Measurements from ENCODE around the gene CYP2A6.
"Not testable (repeated sequence)": the region's sequence is repeated elsewhere in the genome, so short reads cannot be mapped to it uniquely, and the experiment has no call there.

CYP2A6 gene

GRCh38 chr19:40838477-40838876 lies 11.8 kb downstream of the CYP2A6 start:
- not testable (repeated sequence) for H3K4me3 ChIP-seq (ENCODE audit: control insufficient read depth, low read depth, low read length); DNase-seq (ENCODE audit: low read depth)

GRCh38 chr19:40836754-40837429 lies 13.4 kb downstream of the CYP2A6 start:
- H3K4me3 ChIP-seq (ENCODE audit: control insufficient read depth, low read depth, low read length): no peak overlapping the region
- no peak for DNase-seq (ENCODE audit: low read depth)
- TF ChIP-seq CTCF (conservative IDR thresholded peaks at IDR 0.05; ENCODE audit: control insufficient read depth, insufficient read depth, low read depth, low read length): no peak

GRCh38 chr19:40833728-40834533 lies 16.3 kb downstream of the CYP2A6 start:
- H3K4me3 ChIP-seq (ENCODE audit: control insufficient read depth, low read depth, low read length); DNase-seq (ENCODE audit: low read depth): not testable (repeated sequence)

- H3K4me3 ChIP-seq (ENCODE audit: control insufficient read depth, low read depth, low read length); DNase-seq (ENCODE audit: low read depth): not testable (repeated sequence)
Observed at GRCh38 chr19:40832431-40832790, 17.8 kb downstream of the CYP2A6 start.

GRCh38 chr19:40831502-40832430 lies 18.5 kb downstream of the CYP2A6 start:
- DNase-seq (ENCODE audit: low read depth): peak; percentile 99
- no peak overlapping the region for H3K4me3 ChIP-seq (ENCODE audit: control insufficient read depth, low read depth, low read length)
- no peak for TF ChIP-seq CTCF (conservative IDR thresholded peaks at IDR 0.05; ENCODE audit: control insufficient read depth, insufficient read depth, low read depth, low read length)

GRCh38 chr19:40830741-40831140 lies 19.5 kb downstream of the CYP2A6 start:
- DNase-seq (ENCODE audit: low read depth); H3K4me3 ChIP-seq (ENCODE audit: control insufficient read depth, low read depth, low read length): not testable (repeated sequence)

GRCh38 chr19:40829205-40829604 lies 21.0 kb downstream of the CYP2A6 start:
- TF ChIP-seq CTCF (conservative IDR thresholded peaks at IDR 0.05; ENCODE audit: control insufficient read depth, insufficient read depth, low read depth, low read length): no peak
- DNase-seq (ENCODE audit: low read depth): no peak
- H3K4me3 ChIP-seq (ENCODE audit: control insufficient read depth, low read depth, low read length): no peak overlapping the region

GRCh38 chr19:40827386-40828247 lies 22.6 kb downstream of the CYP2A6 start:
- no peak overlapping the region for H3K4me3 ChIP-seq (ENCODE audit: control insufficient read depth, low read depth, low read length)
- TF ChIP-seq CTCF (conservative IDR thresholded peaks at IDR 0.05; ENCODE audit: control insufficient read depth, insufficient read depth, low read depth, low read length): no peak
- no peak for DNase-seq (ENCODE audit: low read depth)

GRCh38 chr19:40826699-40827385 lies 23.4 kb downstream of the CYP2A6 start:
- H3K4me3 ChIP-seq (ENCODE audit: control insufficient read depth, low read depth, low read length); DNase-seq (ENCODE audit: low read depth): not testable (repeated sequence)

- not testable (repeated sequence) for DNase-seq (ENCODE audit: low read depth)
Observed at GRCh38 chr19:40826312-40826698, 23.9 kb downstream of the CYP2A6 start.

GRCh38 chr19:40825460-40826095 lies 24.7 kb downstream of the CYP2A6 start:
- H3K4me3 ChIP-seq (ENCODE audit: control insufficient read depth, low read depth, low read length); DNase-seq (ENCODE audit: low read depth): not testable (repeated sequence)

More at GRCh38 chr19:40826312-40826698, 23.9 kb downstream of the CYP2A6 start:
- not testable (repeated sequence) for H3K4me3 ChIP-seq (ENCODE audit: control insufficient read depth, low read depth, low read length)

All from fibroblast of mammary gland (primary cell).